Measurements from ENCODE around the gene REXO1.
A peak's percentile ranks its signal among the peaks of the same experiment; 100 is the strongest.
"Not testable (repeated sequence)": the region's sequence is repeated elsewhere in the genome, so short reads cannot be mapped to it uniquely, and the experiment has no call there.

REXO1 gene

GRCh38 chr19:1848399-1849131, at the start of gene REXO1:
Gene REXO1 (minus strand): TSS chr19:1848483. CDS start chr19:1848358, 125 bp downstream.
- DNase-seq, result peak; percentile 100

GRCh38 chr19:1896508-1896907, 48.2 kb upstream of the REXO1 start:
- no peak for DNase-seq

GRCh38 chr19:1893791-1894190, 45.5 kb upstream of the REXO1 start:
- DNase-seq, result no peak

- DNase-seq, result no peak
These were observed 41.6 kb upstream of the REXO1 start for GRCh38 chr19:1889907-1890306.

- no peak for DNase-seq
These were observed 40.1 kb upstream of the REXO1 start for GRCh38 chr19:1888385-1888784.

- not testable (repeated sequence) for DNase-seq
These were observed 38.1 kb upstream of the REXO1 start for GRCh38 chr19:1886360-1886759.

- peak; percentile 94 for DNase-seq
These were observed 37.3 kb upstream of the REXO1 start, which contains the start of gene ABHD17A for GRCh38 chr19:1885398-1886119. Gene ABHD17A (minus strand): TSS chr19:1885496. CDS start chr19:1881566, 3,930 bp downstream.

- DNase-seq, result peak; percentile 55
These were observed 36.5 kb upstream of the REXO1 start for GRCh38 chr19:1884719-1885334.

GRCh38 chr19:1884291-1884718, 36.0 kb upstream of the REXO1 start:
- DNase-seq, result no peak

GRCh38 chr19:1883784-1884183, 35.5 kb upstream of the REXO1 start:
- DNase-seq, result no peak

- DNase-seq, result no peak
These were observed 34.8 kb upstream of the REXO1 start for GRCh38 chr19:1882786-1883692.

GRCh38 chr19:1882089-1882785, 34.0 kb upstream of the REXO1 start:
- no peak for DNase-seq

GRCh38 chr19:1881393-1882088, 33.3 kb upstream of the REXO1 start:
- DNase-seq, result not testable (repeated sequence)

GRCh38 chr19:1880611-1881392, 32.5 kb upstream of the REXO1 start:
- DNase-seq, result no peak

- DNase-seq, result not testable (repeated sequence)
These were observed 31.7 kb upstream of the REXO1 start for GRCh38 chr19:1879982-1880381.

GRCh38 chr19:1878583-1878982, 30.3 kb upstream of the REXO1 start:
- DNase-seq, result not testable (repeated sequence)

- DNase-seq, result not testable (repeated sequence)
These were observed 29.0 kb upstream of the REXO1 start for GRCh38 chr19:1877280-1877660.

GRCh38 chr19:1876496-1877279, 28.4 kb upstream of the REXO1 start:
- not testable (repeated sequence) for DNase-seq

Data from retina (tissue), 1 donor.